Adipocyte (in vitro differentiated cells): ENCODE data around the gene TOR3A.
A peak's percentile ranks its signal among the peaks of the same experiment; 100 is the strongest.
"Not testable (repeated sequence)": the region's sequence is repeated elsewhere in the genome, so short reads cannot be mapped to it uniquely, and the experiment has no call there.

Experiments used
- DNase-seq: peaks from one replicate; pipeline ENCODE4 v3.0.0-alpha.2; 2015; ENCODE audit warnings: low read depth
- H3K27me3 ChIP-seq: replicated peaks from 2 replicates; pipeline ENCODE4 v1.7.0; 2013; ENCODE audit warnings: mild to moderate bottlenecking, low read length, moderate library complexity; ENCODE audit not compliant: control insufficient read depth, insufficient read depth
- H3K36me3 ChIP-seq: 2 replicates; pipeline ENCODE4 v1.7.0; 2013; ENCODE audit warnings: low read length, mild to moderate bottlenecking, moderate library complexity; ENCODE audit not compliant: control insufficient read depth, insufficient read depth, severe bottlenecking
- H3K4me1 ChIP-seq: 2 replicates; pipeline ENCODE4 v1.7.0; 2013; ENCODE audit warnings: mild to moderate bottlenecking, low read length, moderate library complexity; ENCODE audit not compliant: control insufficient read depth, insufficient read depth
- H3K4me3 ChIP-seq: 2 replicates; pipeline ENCODE4 v1.7.0; 2013; ENCODE audit warnings: mild to moderate bottlenecking, low read length, moderate library complexity
- H3K9ac ChIP-seq: 2 replicates; pipeline ENCODE4 v1.7.0; 2013; ENCODE audit warnings: mild to moderate bottlenecking, low read length, moderate library complexity
- H3K9me3 ChIP-seq: 2 replicates; pipeline ENCODE4 v1.7.0; 2013; ENCODE audit warnings: mild to moderate bottlenecking, low read length, moderate library complexity; ENCODE audit not compliant: control insufficient read depth

TOR3A gene

DNA sequence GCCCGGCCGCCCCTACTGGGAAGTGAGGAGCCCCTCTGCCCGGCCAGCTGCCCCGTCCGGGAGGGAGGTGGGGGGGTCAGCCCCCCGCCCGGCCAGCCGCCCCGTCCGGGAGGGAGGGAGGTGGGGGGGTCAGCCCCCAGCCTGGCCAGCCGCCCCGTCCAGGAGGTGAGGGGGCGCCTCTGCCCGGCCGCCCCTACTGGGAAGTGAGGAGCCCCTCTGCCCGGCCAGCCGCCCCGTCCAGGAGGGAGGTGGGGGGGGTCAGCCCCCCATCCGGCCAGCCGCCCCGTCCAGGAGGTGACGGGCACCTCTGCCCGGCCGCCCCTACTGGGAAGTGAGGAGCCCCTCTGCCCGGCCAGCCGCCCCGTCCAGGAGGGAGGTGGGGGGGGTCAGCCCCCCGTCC, 53.8 kb downstream of the TOR3A start:
- not testable (repeated sequence) for H3K9me3 ChIP-seq, DNase-seq, H3K27me3 ChIP-seq, H3K4me3 ChIP-seq, H3K9ac ChIP-seq
- Histone ChIP-seq H3K4me1 (peaks cover 28% of the 10 kb centered on the region), H3K36me3 (peaks cover 19% of the 10 kb centered on the region)

DNA sequence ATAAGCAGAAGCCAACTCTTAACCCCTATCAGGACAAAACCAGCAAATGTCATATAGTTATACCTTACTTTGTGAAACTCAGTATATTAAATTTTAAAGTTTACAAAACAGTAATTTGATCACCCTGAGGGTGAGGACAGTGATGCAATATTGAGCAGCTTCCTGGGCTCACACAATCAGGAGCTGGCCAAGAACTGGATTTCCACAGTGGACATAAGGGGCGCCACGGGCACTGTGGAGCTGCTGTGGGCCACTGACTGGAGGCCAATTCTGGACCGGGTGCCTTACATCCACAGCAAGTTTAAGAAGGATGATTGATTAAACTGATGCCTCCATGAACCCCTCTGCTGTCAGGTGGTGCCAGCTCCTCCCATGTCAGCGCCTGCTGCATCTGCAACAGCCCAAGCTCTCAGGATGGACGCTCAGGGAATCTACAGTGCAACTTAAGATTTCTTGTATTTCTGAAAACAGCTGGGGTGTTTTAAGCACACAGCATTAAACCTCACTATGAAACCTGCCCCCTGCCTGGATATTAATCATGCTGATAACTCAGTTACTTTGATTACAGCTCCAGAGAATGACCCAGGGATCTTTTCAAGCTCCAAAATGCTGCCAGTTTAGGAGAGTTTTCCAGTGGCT, 55.9 kb downstream of the TOR3A start:
- no peaks in the 10 kb centered on the region for H3K27me3 ChIP-seq
- H3K4me1 ChIP-seq, result peaks cover 28% of the 10 kb centered on the region
- H3K4me3 ChIP-seq, result peak overlapping the region; percentile 60
- peak overlapping the region; percentile 21 for H3K9ac ChIP-seq
- no peaks in the 10 kb centered on the region for H3K9me3 ChIP-seq
- H3K36me3 ChIP-seq, result peaks cover 10% of the 10 kb centered on the region
- peak; percentile 82 for DNase-seq

DNA sequence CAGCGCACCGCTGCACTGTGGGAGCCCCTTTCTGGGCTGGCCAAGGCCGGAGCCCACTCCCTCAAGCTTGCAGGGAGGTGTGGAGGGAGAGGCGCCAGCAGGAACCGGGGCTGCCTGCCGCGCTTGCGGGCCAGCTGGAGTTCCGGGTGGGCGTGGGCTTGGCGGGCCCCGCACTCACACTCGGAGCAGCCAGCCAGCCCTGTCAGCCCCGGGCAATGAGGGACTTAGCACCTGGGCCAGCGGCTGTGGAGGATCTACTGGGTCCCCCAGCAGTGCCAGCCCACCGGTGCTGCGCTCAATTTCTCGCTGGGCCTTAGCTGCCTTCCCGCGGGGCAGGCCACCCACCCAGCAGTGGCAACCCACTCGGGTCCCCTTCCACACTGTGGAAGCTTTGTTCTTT, 56.9 kb downstream of the TOR3A start:
- not testable (repeated sequence) for DNase-seq, H3K36me3 ChIP-seq, H3K4me3 ChIP-seq, H3K9ac ChIP-seq, H3K27me3 ChIP-seq, H3K9me3 ChIP-seq
- H3K4me1 ChIP-seq, result peaks cover 32% of the 10 kb centered on the region

GRCh38 chr1:179141592-179142251, 59.9 kb downstream of the TOR3A start:
- no peaks in the 10 kb centered on the region for H3K9me3 ChIP-seq
- peaks cover 4% of the 10 kb centered on the region for H3K36me3 ChIP-seq
- H3K4me1 ChIP-seq, result peaks cover 44% of the 10 kb centered on the region
- H3K27me3 ChIP-seq, result no peaks in the 10 kb centered on the region
- peak overlapping the region; percentile 87 for H3K4me3 ChIP-seq
- H3K9ac ChIP-seq, result peak overlapping the region; percentile 91
- peak; percentile 86 for DNase-seq

- H3K9ac ChIP-seq, result peak overlapping the region; percentile 91
- no peaks in the 10 kb centered on the region for H3K9me3 ChIP-seq
- no peaks in the 10 kb centered on the region for H3K27me3 ChIP-seq
- peak overlapping the region; percentile 87 for H3K4me3 ChIP-seq
- peak; percentile 97 for DNase-seq
- peaks cover 4% of the 10 kb centered on the region for H3K36me3 ChIP-seq
- peaks cover 34% of the 10 kb centered on the region for H3K4me1 ChIP-seq
Observed at GRCh38 chr1:179142889-179143299, 61.0 kb downstream of the TOR3A start.

- DNase-seq, result peak; percentile 92
- H3K4me1 ChIP-seq, result peaks cover 29% of the 10 kb centered on the region
- peak overlapping the region; percentile 87 for H3K4me3 ChIP-seq
- peaks cover 4% of the 10 kb centered on the region for H3K36me3 ChIP-seq
- peak overlapping the region; percentile 91 for H3K9ac ChIP-seq
- H3K9me3 ChIP-seq, result no peaks in the 10 kb centered on the region
- H3K27me3 ChIP-seq, result no peaks in the 10 kb centered on the region
Observed at GRCh38 chr1:179143322-179143721, 61.5 kb downstream of the TOR3A start.

GRCh38 chr1:179144626-179145025, 62.8 kb downstream of the TOR3A start:
- peak; percentile 18 for DNase-seq
- Histone ChIP-seq H3K9me3 (no peaks in the 10 kb centered on the region), H3K4me3 (no peak overlapping the region), H3K4me1 (peaks cover 27% of the 10 kb centered on the region), H3K9ac (no peak overlapping the region), H3K36me3 (peaks cover 4% of the 10 kb centered on the region), H3K27me3 (no peaks in the 10 kb centered on the region)

GRCh38 chr1:179145521-179145920, 63.7 kb downstream of the TOR3A start:
- Histone ChIP-seq H3K9me3 (no peaks in the 10 kb centered on the region), H3K4me3 (no peak overlapping the region), H3K36me3 (peaks cover 1% of the 10 kb centered on the region), H3K27me3 (no peaks in the 10 kb centered on the region), H3K4me1 (peaks cover 18% of the 10 kb centered on the region), H3K9ac (no peak overlapping the region)
- no peak for DNase-seq
